Heart right ventricle (tissue), 16 donors: Measurements from ENCODE around the gene IL20RB. TPM values are rescaled to one million over a fixed set of nuclear protein-coding genes. Genes with fewer than 3 reads are reported as not detected.

Experiments used
- ATAC-seq, 8 donors: fragments of 200-7000 bp; cut with Tn5 transposase; one replicate each; pipeline ENCODE4 v1.9.1; 2020; ENCODE audit warnings: mild to moderate bottlenecking in 8 of 8, moderate library complexity in 8 of 8, moderate number of reproducible peaks in 1 of 8
- DNase-seq, 2 donors: peaks; one replicate each; pipeline ENCODE4 v3.0.0-alpha.2; 2020
- H3K27ac ChIP-seq, 10 donors: fragments of 200-600 bp; sonication (generic) in 2 of 10; one replicate each; pipeline versions ENCODE4 v1.5.0 to v1.8.0; 2020 to 2022; ENCODE audit warnings: mild to moderate bottlenecking in 3 of 10
- H3K27me3 ChIP-seq, 7 donors: fragments of 200-600 bp; one replicate each; pipeline ENCODE4 v1.8.0; 2021 to 2022; ENCODE audit warnings: mild to moderate bottlenecking in 2 of 7
- H3K36me3 ChIP-seq, 9 donors: fragments of 200-600 bp; sonication (generic) in 1 of 9; one replicate each; pipeline versions ENCODE4 v1.5.0 to v1.8.0; 2020 to 2022; ENCODE audit warnings: mild to moderate bottlenecking in 2 of 9
- H3K4me1 ChIP-seq, 9 donors: fragments of 200-600 bp; sonication (generic) in 1 of 9; one replicate each; pipeline versions ENCODE4 v1.5.0 to v1.8.0; 2020 to 2022; ENCODE audit warnings: mild to moderate bottlenecking in 4 of 9
- H3K4me3 ChIP-seq, 10 donors: fragments of 200-600 bp; sonication (generic) in 2 of 10; one replicate each; pipeline versions ENCODE4 v1.5.0 to v1.8.0; 2020 to 2022; ENCODE audit warnings: mild to moderate bottlenecking in 7 of 10, moderate library complexity in 2 of 10
- H3K9me3 ChIP-seq, 11 donors: fragments of 200-600 bp in 10 of 11; sonication (generic) in 2 of 11; one replicate each; pipeline versions ENCODE4 v1.5.0 to v1.8.0; 2013 to 2022; ENCODE audit warnings: mild to moderate bottlenecking in 2 of 11, control low read depth in 1 of 11, moderate library complexity in 1 of 11
- WGBS, 2 donors: extraction: QIAGEN DNeasy Blood & Tissue Kit; methylation state at CpG; one replicate each; pipeline ENCODE4 v1.1.7; 2013; ENCODE audit warnings: inconsistent platforms in 1 of 2; 5-methylcytosine and 5-hydroxymethylcytosine counted together
- intact Hi-C, 10 donors: fragments of 100-400 bp; cut with DNase I; formaldehyde crosslinking; loops; one replicate each; pipeline versions ENCODE4 v1.11.1 to v1.14.2; 2022
- polyA plus RNA-seq, 2 donors: library from polyadenylated mRNA; stranded (reverse); fragments of 200-250 nt; gene quantifications; one replicate each; pipeline ENCODE4 v1.2.3, GENCODE V29; 2013
- total RNA-seq, 10 donors: library from RNA; stranded (reverse); fragmentation: NEBNext Ultra II Directional in 3 of 10; extraction: Animal tissue kit (Norgen Biotek cat#: 25700) in 3 of 10; gene quantifications; one replicate each; pipeline versions ENCODE4 v1.2.1 to v1.2.4, GENCODE V29; 2021 to 2023
- TF ChIP-seq, protein P1 (sequence below), 9 donors: fragments of 200-600 bp; sonication (generic) in 2 of 9; IDR thresholded peaks; one replicate each; pipeline versions ENCODE4 v1.5.0 to v1.8.0; 2021 to 2022; ENCODE audit warnings: antibody characterized with exemption in 9 of 9, mild to moderate bottlenecking in 5 of 9, moderate library complexity in 1 of 9
- donor health status: Arrhythmogenic right ventricular cardiomyopathy.
- donor health status: ischemic (EF 13 %, LVEDD 7.1; RV severe dilation, severe dysfunction).
- donor health status: healthy with polysubstance abuse.
- donor health status: DM: no; HTN: yes; CAD: no.
- donor health status: DM: no; HTN: no; CAD: no.
- donor health status: ischemic (EF 25% LVEDD 6.9; RV normal size, moderate dysfunction).
- donor health status: ischemic (EF 25% LVEDD 5.7; RV mildly dilated, moderate dysfunction).
- donor health status: healthy.
- donor health status: DM: yes; HTN: yes; CAD: no.
- donor health status: Ischemic cardiomyopathy.
- donor health status: ischemic (EF 35%, LVEDD 5.7; RV mildly dilated, moderate dysfunction).
- donor health status: nonischemic (EF 11% LVEDD 7.7; RV severe dilation, severe dysfunction).
- donor health status: DM: yes; HTN: yes; CAD: no.
- donor health status: PGD.
- donor health status: ischemic (EF 29% LVEDD 5.4; RV normal size, mild dysfunction).
- donor health status: nonischemic (EF 23%, LVEDD 6.1; RV moderate dilation, normal function).

Gene IL20RB
- total and polyA plus RNA-seq, 12 donors, result 0.12 to 0.71 (median 0.34) TPM; not detected in 2

DNA sequence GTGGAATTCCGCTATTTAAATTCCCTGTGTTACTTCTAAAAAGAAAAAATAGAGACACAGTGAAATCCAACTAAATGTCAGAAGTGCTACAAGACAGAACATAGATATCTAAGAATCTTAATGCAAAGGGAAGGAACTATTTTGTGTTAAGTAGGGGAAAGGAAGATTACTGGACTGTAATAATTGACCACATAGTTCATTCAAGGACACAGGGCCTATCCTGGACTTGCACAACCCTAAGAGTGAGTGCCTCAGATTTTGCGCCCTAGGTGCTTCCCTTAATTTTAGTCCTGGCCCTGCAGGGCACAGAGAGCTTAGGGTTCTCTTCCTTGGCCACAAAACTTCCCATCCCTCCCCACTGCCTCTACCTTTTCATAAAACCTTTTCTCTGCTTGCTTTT is 3.5 kb upstream of the IL20RB start:
- Histone ChIP-seq H3K27me3 (no peaks in the 10 kb centered on the region), H3K36me3 (no peaks in the 10 kb centered on the region), H3K4me3 (no peak overlapping the region), H3K4me1 (peaks cover 0 to 27% (median 10%) of the 10 kb centered on the region in 9 donors), H3K9me3 (no peaks in the 10 kb centered on the region), H3K27ac (no peak overlapping the region)
- WGBS, 2 donors, result 94 to 98% methylated on average over 2 of the region's 2 CpGs
- DNase-seq, result no peak
- TF ChIP-seq, protein P1, sequence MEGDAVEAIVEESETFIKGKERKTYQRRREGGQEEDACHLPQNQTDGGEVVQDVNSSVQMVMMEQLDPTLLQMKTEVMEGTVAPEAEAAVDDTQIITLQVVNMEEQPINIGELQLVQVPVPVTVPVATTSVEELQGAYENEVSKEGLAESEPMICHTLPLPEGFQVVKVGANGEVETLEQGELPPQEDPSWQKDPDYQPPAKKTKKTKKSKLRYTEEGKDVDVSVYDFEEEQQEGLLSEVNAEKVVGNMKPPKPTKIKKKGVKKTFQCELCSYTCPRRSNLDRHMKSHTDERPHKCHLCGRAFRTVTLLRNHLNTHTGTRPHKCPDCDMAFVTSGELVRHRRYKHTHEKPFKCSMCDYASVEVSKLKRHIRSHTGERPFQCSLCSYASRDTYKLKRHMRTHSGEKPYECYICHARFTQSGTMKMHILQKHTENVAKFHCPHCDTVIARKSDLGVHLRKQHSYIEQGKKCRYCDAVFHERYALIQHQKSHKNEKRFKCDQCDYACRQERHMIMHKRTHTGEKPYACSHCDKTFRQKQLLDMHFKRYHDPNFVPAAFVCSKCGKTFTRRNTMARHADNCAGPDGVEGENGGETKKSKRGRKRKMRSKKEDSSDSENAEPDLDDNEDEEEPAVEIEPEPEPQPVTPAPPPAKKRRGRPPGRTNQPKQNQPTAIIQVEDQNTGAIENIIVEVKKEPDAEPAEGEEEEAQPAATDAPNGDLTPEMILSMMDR (IDR thresholded peaks at IDR 0.05), result no peak
- intact Hi-C loops, result no loop called here
- ATAC-seq, result no peak

DNA sequence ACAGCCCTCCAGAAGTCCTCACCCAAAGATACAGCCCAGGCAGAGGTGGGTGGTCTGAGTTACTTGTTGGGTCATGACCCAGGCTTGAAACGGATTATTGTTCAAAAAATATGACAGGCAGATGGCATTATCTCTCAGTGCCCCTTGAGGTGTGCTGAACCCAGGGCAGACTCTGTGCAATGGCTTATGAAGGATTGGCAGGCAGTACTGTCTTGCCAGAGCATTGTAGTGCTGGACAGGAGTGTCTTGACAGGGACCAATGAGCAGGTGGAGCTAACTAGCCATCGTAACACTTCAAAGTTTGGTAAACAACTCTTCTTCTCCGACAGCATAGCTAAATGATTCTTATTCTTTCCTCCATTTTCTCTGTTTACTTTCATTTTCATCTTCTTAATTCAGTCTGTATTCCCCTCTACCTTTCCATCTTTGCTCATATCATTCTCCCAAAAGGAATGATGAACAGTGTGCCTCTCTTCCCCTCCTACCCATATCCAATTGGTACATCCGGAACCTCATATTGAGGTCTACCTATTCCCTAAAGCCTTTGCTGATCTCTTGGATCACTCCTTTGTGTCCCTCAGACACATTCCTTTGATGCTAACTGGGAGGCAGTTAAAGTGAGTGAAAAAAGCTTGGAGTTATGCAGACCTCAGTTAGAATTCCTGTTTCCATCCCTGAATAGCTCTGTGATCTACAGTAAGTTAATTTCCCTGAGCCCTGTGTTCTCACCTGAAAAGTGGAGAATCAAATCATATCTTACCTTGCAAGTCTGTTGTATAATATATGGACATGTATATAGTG is 2.6 kb upstream of the IL20RB start:
- WGBS, 2 donors, result 88 to 89% methylated on average over 4 of the region's 4 CpGs
- no peaks in the 10 kb centered on the region for H3K36me3 ChIP-seq
- no peaks in the 10 kb centered on the region for H3K27me3 ChIP-seq
- no peak for DNase-seq
- H3K9me3 ChIP-seq, result no peaks in the 10 kb centered on the region
- H3K4me1 ChIP-seq, result peaks cover 0 to 18% (median 2%) of the 10 kb centered on the region in 9 donors
- H3K4me3 ChIP-seq, result no peak overlapping the region
- intact Hi-C loops, result no loop called here
- H3K27ac ChIP-seq, result no peak overlapping the region
- ATAC-seq, result no peak
- TF ChIP-seq, protein P1 (IDR thresholded peaks at IDR 0.05), result no peak

DNA sequence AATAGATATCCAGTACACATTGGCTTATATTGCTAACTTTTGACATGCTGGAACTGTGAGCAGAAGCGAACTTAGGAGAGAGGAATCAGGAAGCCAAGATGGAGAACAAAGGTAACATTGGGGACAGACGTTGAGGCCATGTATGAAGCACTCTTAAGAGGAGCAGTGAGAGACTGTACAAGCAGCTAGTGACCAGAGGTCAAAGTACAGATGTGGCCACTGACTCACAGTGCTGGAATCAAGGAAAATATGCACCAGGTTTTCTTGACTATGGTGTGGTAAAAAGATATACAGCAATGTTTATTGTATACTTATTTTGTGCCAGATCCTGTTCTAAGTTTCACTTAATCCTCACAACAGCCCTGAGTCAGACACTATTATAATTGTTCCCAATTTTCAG is 2.0 kb upstream of the IL20RB start:
- intact Hi-C loops, result no loop called here
- DNase-seq, result no peak
- TF ChIP-seq, protein P1 (IDR thresholded peaks at IDR 0.05), result no peak
- H3K9me3 ChIP-seq, result no peaks in the 10 kb centered on the region
- H3K27me3 ChIP-seq, result no peaks in the 10 kb centered on the region
- no peak overlapping the region for H3K27ac ChIP-seq
- no peaks in the 10 kb centered on the region for H3K36me3 ChIP-seq
- no peak overlapping the region for H3K4me3 ChIP-seq
- peaks cover 0 to 12% (median 0%) of the 10 kb centered on the region in 9 donors for H3K4me1 ChIP-seq
- 77 to 82% methylated on average over 2 of the region's 2 CpGs for WGBS, 2 donors
- no peak for ATAC-seq

DNA sequence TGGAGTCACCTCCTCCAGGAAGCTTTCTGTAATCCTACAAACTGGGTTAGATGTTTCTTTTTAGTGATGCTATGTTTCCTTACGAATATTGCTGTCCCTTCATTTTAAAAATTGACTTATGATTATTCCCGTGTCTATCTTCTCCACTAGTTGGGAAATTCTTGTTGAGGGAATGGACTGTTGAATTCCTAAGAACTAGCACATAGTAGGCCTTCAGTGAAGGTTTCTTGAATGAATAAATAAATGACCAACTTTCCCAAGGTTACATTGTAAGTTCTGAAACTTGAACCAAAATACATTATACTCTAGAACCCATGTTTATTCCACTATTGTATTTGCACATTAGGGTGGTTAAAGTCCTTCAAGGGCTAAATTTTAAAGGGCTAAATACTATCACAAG is 812 bp upstream of the IL20RB start:
- Histone ChIP-seq H3K4me1 (peaks cover 0 to 12% (median 0%) of the 10 kb centered on the region in 9 donors), H3K27me3 (no peaks in the 10 kb centered on the region), H3K9me3 (no peaks in the 10 kb centered on the region), H3K27ac (no peak overlapping the region), H3K4me3 (no peak overlapping the region), H3K36me3 (no peaks in the 10 kb centered on the region)
- ATAC-seq, result no peak
- WGBS, 2 donors, result 95 to 100% methylated on average over 2 of the region's 2 CpGs
- intact Hi-C loops, result no loop called here
- TF ChIP-seq, protein P1 (IDR thresholded peaks at IDR 0.05), result no peak
- DNase-seq, result no peak
